HG03139 (cell line): Measurements from ENCODE around the gene LAYN.

Experiments
- ATAC-seq: cut with Tn5 transposase; IDR thresholded peaks from one replicate; pipeline ENCODE4 v1.9.1; 2021; ENCODE audit not compliant: unreplicated experiment

LAYN gene, protein sequence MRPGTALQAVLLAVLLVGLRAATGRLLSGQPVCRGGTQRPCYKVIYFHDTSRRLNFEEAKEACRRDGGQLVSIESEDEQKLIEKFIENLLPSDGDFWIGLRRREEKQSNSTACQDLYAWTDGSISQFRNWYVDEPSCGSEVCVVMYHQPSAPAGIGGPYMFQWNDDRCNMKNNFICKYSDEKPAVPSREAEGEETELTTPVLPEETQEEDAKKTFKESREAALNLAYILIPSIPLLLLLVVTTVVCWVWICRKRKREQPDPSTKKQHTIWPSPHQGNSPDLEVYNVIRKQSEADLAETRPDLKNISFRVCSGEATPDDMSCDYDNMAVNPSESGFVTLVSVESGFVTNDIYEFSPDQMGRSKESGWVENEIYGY

DNA sequence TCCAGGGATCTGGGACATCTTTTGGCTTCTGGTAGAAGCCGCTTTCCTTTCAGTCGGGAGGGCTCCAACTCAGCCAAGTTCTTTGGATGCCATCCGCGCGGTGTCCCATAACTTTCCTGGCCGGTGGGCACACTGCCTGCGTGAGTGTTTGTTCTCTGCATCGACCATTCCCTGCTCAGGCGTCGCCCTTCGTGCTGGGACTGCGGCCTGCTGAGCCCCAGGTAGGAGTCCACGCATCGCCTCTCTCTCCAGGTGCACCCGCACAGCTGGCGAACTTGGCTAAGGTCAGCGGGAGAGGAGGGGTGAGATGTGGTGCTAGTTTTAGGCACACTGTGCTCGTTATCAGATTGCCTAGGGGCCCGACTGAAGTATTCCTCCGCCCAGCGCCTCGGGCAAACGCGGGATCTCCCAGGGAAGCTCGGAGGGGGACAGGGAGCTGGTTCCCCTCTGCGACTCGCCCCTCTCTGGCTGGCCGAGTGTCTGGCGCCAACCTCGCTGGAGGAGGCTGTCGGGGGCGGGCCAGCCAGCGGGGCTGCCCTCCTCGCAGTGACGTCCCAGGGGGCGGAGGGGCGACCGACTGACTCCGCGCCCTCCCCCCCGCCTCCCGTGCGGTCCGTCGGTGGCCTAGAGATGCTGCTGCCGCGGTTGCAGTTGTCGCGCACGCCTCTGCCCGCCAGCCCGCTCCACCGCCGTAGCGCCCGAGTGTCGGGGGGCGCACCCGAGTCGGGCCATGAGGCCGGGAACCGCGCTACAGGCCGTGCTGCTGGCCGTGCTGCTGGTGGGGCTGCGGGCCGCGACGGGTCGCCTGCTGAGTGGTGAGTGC is at the start of gene LAYN:
Gene LAYN (plus strand): TSS at position 607 of the 823 bp plus-strand sequence. CDS start 124 bp downstream, at position 731.
- no peak for ATAC-seq

DNA sequence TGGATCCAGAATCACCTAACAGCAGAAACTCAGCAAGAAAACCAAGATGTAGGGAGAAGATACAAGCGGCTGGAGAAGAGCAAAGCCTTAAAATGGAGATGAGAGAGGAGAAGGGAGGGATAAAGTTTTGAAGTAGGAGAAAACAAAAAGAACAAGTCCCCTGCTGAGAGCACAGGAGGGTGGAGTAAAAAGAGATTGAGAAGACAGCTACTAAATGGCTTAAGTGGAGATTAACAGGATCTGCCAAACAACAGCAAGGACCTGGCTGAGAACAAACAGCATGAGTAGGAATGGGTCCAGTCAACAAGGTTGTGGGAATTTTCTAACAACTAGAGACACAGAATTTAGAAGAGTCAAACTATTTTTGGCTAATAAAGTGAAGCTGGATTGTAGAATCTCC is 46.5 kb upstream of the LAYN start:
- ATAC-seq: no peak

DNA sequence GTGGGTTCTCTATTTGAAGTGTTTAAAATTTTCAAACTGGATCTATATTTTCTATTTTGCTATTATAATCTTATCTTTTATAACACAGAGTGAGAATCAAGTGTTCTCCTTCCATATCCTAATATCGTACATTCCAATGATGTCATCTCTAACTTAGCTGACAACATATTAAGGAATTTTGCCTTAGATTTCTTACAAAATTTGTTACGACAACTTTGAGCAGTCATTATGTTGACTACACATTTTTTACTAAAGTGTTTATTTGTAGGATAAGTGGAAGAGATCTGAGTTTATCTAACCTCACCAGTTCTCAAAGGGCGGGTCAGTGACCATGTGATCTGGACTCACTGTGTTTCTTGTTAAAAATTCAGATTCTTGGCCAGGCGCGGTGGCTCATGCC is 41.0 kb upstream of the LAYN start:
- no peak for ATAC-seq

DNA sequence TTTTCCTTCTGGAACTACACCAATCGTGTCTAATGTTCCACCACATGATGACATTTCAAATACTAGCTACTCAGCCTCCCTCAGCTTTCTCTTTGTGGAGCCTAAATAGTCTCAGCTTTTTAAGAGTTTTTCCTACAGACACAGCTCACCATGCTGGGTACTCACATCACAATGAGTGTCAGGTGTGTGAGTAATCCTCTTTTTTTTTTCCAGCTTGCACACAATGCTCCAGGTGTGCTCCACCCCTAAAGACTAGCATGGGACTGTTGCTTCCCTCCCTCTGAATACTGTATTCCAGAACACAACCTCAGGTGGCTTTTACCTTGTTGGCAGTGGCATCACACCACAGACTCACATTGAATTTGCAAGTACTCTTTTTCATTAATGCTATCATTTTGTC is 40.0 kb upstream of the LAYN start:
- no peak for ATAC-seq

DNA sequence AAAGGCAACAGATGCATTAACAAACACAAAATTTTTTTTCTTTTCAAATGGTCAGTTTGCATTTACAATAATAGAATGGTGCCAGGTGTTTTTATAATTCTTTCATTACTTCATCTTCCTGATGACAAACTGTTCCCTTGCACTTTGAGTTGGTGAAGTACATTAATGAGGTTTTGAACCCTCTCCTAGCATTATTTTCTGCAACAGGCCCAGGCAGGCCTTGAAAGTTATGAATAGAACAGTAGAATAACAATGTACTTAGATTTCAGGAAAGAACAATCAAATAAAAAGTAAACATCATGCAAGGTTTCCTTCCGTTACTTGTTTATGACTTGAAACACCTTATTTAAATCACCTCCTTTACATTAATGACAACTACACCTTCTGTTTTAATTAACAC is 37.9 kb upstream of the LAYN start:
- no peak for ATAC-seq

DNA sequence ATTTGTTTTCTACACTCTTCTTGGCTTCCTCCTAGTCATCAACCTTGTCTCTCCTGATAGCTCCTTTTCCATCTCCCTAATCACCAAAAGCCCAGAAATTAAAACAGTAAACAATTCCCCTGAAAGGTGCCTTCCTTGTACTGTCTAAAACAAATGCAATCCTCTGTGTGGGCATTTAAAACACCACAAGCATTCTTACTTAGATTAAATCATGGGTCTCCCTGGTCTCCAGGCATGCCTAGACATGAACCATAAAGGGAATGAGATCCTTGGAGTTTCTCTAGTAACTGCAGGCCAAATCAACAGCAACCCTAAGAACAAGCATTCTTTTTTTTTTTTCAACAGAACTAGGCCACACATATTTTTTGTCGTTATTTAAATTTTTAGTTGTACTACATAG is 30.2 kb upstream of the LAYN start:
- no peak for ATAC-seq

DNA sequence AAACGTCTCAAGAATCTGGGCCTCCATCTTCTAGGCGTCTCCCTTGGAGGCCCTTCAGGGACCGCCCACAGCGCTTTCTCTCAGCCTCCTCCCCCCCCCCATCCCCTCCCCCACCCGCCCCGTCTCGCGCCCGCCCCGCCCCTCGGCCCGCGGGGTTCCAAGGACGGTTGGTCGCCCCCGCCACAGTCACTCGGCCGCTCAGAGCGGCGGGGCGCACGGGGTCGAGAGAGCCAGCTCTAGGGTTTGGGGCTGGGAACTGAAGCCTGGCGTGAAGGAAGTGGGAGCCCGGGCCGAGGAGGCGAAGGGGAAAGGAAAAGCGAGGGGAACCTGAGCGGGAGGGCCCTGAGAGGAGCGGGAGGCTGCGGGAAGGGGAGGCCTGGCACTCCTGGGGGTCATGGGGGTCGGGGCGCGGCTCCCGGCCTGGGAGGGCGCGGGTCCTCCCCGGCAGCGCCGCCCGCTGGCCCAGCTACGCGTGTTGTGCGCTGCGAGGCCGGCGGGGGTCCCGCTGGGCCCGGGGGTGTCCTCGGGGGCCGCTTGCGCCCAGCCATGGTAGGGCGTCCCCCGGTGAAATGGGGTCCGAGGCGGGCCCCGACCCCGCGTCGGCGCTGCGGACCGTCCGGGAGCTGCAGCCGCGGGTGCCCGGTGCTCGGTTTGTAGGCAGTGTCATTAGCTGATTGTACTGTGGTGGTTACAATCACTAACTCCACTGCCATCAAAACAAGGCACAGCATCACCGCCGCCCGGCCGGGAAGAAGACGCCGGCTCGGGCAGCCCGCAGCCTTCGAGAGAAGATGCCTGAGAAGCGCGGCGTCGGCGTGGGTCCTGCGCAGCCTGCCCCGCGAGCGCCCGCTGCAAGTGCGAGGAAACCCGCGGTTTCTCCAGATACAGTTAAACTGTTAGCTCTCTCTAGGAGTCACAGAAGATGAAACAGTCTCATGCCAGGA is 28.0 kb upstream of the LAYN start, which contains the start of gene BTG4:
Gene BTG4 (minus strand): TSS at position 91 of the 944 bp plus-strand sequence. CDS start 13,610 bp downstream, outside the sequence.
- no peak for ATAC-seq

DNA sequence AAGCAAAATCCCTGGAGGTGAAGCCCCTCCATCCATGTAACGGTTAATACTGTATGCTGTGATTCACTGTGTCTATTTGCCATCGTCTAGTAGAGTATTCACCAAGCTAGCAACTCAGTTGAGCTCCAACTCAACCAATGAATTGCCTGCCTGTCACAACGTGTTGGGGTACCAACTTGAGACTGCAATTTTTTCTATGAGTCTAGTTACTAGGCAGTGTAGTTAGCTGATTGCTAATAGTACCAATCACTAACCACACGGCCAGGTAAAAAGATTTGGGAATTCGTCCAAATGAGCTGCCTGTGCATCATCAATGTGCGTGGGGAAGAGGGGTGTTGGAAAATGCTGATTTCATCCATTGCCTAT is 27.3 kb upstream of the LAYN start:
- no peak for ATAC-seq

DNA sequence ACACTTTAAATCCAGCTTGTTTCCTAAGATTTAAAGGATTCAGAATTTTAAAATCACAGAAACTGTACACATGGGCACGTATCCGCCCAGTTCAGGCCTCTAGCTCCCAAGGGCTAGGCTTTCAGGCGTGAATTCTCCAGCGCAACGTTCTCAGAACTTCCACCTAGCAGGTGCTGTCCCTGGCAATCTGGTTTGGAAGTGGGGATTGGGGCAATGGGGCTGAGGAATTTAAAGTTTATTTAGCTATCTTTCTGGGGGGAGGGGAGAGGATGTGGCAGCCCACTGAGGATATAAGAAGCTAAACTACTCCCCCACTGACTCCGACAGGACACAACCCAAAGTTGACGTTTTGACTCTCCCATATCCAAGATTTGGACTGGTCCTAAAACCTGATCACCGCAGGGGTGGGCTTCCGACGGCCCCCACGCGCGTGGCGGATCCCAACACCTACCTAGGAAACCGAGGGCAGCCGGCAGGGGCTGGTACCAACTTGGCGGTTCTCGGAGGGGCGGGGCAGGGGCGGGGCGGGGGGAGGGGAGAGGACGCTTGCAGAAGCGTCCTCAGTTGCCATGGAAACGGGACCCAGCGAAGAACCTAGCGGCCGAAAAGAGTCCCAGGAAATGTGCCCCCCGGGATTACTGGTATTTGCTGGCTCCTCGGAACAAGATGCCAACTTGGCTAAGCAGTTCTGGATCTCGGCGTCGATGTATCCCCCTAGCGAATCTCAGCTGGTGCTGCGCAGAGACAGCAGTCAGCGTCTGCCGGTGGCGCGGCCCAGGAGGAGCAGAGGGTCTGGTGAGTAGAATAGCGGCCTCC is 26.1 kb upstream of the LAYN start, which contains the start of gene HOATZ:
Gene HOATZ (plus strand): TSS at position 563 of the 816 bp plus-strand sequence. CDS start 7 bp downstream, at position 570.
- no peak for ATAC-seq

DNA sequence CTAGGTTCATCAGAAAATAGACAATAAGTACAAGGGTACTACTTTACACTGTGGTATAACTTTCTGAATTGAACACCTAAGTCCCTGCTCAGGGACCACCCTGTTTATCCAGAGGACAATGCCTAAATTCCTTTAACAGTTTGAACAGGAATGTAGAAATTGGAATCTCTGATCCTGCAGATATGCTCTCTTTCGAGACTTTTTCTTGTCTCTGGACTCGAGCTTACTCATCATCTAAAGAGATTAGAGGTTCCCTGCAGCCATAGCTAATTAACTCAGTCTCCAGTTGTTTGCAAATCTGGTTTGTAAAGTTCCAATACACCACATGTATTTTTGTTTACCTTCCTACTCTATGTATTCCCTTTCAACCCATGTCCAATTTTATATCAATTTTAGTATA is 24.9 kb upstream of the LAYN start:
- no peak for ATAC-seq

DNA sequence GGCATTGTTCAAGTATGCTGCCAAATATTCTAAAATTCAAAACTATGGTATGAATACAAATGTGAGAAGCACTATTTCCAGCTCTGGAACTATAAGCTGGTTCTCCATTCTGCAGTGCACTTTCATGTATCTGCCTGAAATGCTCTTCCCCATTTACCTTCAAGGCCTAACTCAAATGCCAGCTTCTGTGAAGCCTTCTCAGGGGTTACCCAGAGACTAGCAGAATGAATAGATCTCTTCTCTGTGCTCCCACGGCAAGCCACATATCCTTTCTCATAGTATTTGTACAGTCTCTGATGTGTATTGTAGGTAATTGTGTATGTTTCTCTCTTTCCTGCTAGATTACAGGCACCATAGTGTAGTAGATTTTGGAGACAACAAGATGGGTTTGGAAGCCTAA is 21.9 kb upstream of the LAYN start:
- ATAC-seq: no peak

DNA sequence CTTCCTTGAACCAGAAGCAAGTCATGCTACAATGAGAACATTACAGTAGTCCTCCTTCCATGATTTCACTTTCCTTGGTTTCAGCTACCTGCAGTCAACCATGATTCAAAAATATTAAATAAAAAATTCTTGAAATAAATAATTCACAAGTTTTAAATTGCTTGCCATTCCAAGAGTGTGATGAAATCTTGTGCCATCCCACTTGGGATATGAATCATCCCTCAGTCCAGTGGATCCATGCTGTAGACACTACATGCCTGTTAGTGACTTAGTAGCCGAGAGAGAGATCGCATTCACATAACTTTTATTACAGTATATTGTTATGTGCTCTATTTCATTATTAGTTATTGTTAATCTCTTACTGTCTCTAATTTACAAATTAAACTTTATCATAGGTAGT is 20.0 kb upstream of the LAYN start:
- ATAC-seq: no peak

DNA sequence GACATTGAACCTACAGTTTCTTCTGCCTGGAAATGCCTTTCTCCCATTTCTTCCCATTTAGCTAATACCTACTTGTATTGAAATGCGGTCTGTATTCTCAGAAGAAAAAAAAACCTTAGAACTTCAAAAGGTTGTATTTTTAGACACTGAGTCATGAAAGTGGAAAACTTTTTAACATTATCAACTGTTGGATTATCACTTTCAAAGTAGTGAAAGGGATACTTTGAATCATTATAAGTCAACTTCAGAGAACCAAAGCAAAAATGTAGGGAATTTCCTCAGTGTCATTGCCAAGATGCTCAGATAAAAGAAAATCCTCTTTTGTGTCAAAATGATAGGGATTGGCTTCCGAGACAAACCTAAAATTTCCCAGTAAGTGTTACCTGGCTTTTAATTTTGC is 19.4 kb upstream of the LAYN start:
- ATAC-seq: no peak

DNA sequence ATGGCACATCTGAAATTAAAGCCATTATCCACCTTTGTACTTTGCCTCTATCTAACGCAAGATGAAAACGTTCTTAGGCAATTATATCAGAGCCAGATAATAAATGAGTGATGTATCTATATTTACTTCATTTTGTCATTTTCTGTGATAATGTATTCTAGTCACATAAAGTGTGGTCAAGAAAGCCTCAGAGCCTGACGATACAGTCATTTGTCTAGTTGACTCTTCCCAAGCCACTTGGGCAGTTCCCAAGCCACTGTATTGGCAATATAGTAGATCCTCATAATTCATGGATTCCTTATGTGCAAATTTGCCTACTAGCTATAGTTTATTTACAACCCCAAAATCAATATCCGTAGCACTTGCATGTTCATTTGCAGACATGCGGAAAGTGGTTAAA is 18.1 kb upstream of the LAYN start:
- ATAC-seq: no peak

DNA sequence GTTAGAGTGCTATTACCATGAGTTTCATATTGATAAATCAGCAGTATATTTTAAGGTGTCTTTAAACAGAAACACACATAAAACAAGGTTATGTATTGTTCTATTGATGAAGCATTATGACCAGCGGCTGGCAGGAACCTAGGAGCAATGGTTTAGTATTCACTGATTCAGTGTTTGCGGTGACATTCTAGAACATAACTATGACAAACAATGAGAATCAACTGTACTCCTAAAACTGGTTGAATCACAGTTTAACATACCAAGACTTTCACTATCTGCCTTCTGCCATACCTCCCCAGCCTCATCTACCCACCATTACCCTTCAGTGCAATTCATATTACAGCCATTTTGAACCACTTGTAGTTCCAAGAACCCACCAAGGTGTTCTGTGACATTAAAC is 17.2 kb upstream of the LAYN start:
- no peak for ATAC-seq

DNA sequence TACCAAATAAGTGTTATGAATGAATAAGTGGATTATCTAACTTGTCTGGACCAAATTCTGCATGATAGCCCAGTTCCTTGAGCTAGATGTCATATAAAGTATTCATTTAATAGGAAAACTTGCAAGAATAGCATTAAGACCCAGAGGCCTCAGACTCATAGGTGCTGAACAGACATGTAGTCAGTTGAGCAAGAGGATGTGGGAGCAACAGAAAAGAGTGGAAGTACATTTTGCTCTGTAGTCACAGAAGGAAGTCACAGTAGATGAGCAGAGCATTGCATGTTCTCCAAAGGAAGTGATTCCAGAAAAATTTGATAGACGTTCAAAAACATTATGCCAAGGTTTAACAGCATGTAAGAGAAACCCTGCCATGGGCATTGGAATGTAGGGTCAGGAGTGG is 16.5 kb upstream of the LAYN start:
- no peak for ATAC-seq

DNA sequence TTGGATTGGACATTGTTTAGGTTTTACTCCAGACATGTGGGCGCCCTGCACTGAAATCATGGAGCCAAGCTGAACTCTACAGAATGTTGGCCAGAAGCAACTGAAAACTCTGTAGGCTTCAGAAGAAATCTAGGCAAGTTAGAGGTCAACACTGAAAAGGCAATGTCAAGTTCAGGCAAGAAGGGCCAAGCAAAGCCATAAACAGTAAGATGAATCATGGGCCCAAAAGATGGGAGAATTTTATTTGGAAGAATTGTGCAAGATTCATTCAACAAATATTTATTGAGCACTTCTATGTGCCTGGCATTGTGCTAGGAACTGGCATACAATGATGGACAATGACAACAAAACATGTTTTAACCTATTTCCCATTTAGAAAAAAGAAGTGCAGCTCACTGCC is 15.1 kb upstream of the LAYN start:
- ATAC-seq: no peak

DNA sequence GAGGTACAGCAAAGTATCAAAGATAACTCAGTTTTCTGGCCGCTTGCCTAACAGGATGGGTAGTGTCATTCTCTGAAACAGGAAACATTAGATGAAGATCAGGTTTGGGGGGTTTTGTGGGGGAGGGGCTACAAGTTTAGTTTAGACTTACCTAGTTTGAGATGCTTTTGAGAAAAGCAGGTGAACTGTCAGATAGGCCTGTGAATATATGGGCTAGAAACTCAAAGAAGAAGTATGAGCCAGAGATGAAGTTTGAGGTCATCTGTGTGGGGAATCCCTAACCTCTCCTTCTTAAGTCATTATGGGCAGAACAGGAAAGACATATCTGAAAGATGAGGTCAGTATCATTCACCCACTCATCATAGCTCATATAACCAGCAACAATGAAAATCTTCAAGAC is 14.0 kb upstream of the LAYN start:
- no peak for ATAC-seq

DNA sequence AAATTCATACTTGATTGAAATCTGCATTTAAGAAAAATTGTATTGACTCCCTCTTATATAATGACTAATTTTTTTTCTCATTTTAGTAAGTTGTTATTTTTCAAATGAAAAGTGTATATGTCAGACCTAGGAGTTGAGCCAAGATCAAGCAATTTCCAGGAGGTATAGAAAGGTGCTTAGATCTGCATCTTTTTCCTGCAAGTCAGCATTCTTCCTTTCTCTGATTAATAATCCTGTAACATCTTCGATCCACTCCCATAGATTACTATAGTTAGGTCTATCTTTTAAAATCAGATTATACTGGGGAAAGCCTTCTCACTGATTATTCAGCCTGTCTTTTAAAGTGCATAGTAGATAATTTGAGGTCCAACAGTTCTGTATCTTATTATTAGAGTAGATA is 13.2 kb upstream of the LAYN start:
- ATAC-seq: no peak

DNA sequence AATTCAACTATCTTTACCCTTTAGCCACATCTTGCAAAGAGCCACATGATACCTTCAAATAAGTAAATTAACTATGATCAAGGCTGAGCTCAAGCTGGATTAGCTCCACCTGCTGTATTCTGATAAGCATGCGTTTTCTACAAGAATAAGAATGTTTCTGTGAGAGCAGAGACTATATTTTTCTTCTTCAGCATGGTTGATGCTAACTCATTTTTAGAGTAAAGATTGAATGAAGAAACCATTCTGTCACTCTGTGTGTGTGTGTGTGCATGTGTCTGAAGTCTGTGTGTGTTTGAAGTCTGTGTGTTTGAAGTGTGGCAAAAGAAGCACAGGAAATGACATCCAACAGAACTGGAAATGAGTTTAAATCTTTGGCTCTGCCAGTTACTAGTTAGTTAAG is 12.0 kb upstream of the LAYN start:
- no peak for ATAC-seq
